ENCODE data around the gene ARHGEF37.

The ARHGEF37 gene

DNA sequence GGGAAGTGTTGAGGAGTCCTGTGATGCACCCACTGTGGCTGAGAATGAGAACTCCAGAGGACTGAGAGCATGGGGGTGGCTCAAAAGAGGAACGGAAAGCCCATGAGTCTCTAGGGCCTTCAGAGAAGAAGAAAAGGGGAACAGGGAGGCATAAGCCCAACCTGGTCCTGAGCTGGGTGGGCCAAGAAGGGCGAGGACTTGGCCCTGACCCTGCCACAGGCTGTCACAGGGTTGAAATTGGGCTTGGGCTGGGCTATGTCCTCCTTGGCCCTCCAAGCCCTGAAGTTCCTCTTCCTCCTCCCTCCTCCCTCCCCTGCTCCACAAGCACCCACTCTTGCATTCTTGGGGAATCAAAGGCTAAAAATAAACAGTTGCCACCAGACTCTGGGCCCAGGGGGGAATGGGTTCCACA is 99.5 kb downstream of the ARHGEF37 start:
- no peak for DNase-seq

DNA sequence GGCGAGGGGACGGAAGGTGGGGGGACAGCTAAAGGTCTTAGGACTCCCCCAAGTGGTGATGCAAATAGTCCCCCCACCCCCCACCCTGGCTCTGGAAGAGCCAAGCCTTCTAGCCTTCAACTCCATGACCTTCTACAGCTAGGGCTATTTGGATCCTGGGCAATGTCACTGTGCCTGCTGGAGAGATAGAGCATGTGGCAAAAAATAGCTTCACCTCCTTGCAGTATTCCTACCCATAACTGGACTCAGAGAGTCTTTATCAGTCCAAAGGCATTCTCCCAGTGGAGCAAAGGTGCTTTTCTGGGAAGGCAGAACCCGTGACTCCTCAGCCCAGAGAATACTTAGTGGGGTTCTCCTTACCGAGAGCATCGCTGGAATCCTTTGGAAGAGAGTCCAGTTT is 100.0 kb downstream of the ARHGEF37 start:
- DNase-seq: no peak

DNA sequence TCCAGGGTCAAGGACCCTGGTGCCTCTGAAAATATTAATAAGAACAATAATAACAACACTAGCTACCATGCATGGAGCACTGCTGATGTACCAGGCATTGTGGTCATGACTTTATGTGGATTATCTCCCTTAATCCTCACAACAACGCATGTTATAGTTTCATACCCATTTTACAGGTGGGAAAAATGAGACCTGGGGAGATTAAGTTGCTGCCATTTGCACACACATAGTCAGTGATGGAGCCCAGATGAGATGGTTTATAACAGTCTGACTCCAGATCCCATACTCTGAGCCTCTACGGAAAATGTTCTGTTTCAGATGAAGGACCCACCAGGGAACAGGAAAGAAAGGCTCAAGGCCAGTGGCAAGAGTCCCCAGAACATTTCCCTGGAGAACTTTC is 100.6 kb downstream of the ARHGEF37 start:
- no peak for DNase-seq

DNA sequence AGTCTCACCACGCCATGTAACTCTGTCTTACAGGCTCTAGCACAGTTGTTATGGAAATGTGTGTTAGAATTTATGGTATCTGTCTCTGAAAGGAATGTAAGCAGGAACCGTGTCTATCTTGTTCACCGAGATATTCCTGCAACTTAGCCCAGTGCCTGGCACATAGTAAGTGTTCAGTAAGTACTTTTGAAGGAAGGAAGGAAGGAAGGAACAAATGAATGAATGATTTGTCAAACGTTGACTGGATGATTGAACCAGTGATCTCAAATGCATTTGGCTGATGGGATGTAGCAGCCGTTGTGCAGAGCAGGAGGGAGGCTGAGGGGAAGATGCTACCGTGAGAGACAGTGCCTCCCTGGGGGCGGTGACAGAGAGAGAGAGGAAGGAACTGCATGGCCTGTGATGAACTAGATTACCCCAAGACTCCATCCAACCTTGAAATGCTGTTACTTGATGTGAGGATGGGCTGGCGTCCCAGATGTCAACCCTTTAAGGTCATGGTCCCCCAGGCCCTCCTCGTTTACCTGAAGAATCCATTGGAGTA is 101.3 kb downstream of the ARHGEF37 start:
- no peak for DNase-seq

DNA sequence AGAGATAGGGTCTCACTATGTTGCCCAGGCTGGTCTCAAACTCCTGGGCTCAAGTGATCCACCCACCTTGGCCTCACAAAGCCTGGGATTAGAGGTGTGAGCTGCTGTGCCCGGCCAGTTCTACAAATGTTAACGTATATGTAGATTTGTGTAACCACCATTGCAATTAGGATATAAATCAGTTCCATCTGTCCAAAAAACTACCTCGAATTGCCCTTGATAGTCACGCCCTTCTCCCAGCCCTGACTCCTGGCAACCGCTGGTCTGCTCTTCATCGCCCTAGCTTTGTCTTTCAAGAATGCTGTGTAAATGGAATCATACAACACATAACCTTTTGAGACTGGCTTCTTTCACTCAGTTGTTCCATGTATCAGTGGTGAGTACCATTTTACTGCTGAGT is 102.7 kb downstream of the ARHGEF37 start:
- no peak for DNase-seq

DNA sequence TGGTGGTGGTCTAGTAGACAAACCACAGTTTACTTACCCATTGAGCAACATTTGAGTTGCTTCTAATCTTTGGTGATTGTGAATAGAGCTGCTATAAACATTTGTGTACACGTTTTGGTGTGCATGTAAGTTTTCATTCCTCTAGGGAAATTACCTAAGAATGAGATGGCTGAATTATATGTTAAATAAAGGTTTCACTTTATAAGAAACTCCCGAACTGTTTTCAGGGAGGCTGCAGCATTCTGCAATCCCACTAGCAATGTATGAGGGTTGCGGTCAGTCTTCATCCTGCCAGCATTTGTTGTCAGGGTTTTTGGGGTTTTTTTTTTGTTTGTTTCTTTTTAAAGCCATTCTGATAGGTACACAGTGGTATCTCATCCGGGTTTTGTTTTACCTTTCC is 103.1 kb downstream of the ARHGEF37 start:
- no peak for DNase-seq
